ENCODE data around the gene CFAP61. TPM values are rescaled to one million over a fixed set of nuclear protein-coding genes. Genes with fewer than 3 reads are reported as not detected.
"Not testable (repeated sequence)": the region's sequence is repeated elsewhere in the genome, so short reads cannot be mapped to it uniquely, and the experiment has no call there.

CFAP61 gene
- polyA plus RNA-seq, 1 experiment = not detected

DNA sequence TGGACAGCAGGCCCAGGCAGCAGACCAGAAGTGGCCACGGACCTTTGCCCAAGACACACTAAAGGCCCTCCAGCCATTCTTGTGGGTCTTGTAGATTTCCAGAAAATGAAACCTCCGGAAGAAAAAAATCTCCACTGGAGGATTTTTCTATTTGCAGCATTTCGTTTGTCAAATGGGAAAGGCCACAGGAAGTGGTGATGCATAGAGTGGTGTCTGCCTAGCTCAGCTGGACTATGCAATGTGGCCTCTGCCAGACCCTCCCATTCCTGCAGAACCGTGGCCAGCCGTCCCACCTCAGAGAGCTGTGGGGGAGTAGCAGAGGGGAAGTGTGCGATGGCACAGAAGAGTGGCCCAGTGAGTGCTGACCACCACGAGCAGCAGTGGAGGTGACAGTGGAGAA is 291.6 kb downstream of the CFAP61 start:
- H3K27me3 ChIP-seq (ENCODE audit: control insufficient read depth, insufficient read depth, low read length) = peaks cover 3% of the 10 kb centered on the region
- CTCF ChIA-PET = no interaction called here
- DNase-seq (ENCODE audit: low read depth, low spot score) = no peak
- no peak for TF ChIP-seq CTCF (IDR thresholded peaks at IDR 0.05; ENCODE audit: low read depth, low read length)
- no peaks in the 10 kb centered on the region for H3K9me3 ChIP-seq (ENCODE audit: control insufficient read depth, insufficient read depth, low read length)
- H3K27ac ChIP-seq (ENCODE audit: low read depth, low read length) = no peak overlapping the region
- H3K4me3 ChIP-seq (ENCODE audit: low read depth, low read length) = no peak overlapping the region
- POLR2A ChIA-PET = no interaction called here

- POLR2A ChIA-PET = no interaction called here
- DNase-seq (ENCODE audit: low read depth, low spot score) = no peak
- no peak overlapping the region for H3K27ac ChIP-seq (ENCODE audit: low read depth, low read length)
- CTCF ChIA-PET = no interaction called here
- peaks cover 3% of the 10 kb centered on the region for H3K27me3 ChIP-seq (ENCODE audit: control insufficient read depth, insufficient read depth, low read length)
- H3K4me3 ChIP-seq (ENCODE audit: low read depth, low read length) = no peak overlapping the region
- TF ChIP-seq CTCF (IDR thresholded peaks at IDR 0.05; ENCODE audit: low read depth, low read length) = no peak
- H3K9me3 ChIP-seq (ENCODE audit: control insufficient read depth, insufficient read depth, low read length) = no peaks in the 10 kb centered on the region
Observed at GRCh38 chr20:20344476-20344875, 292.1 kb downstream of the CFAP61 start.

GRCh38 chr20:20353576-20353975 is 301.2 kb downstream of the CFAP61 start:
- Histone ChIP-seq H3K27ac (ENCODE audit: low read depth, low read length) (no peak overlapping the region), H3K9me3 (ENCODE audit: control insufficient read depth, insufficient read depth, low read length) (no peaks in the 10 kb centered on the region; the same call in 1 of the 2 replicates), H3K27me3 (ENCODE audit: control insufficient read depth, insufficient read depth, low read length) (no peaks in the 10 kb centered on the region), H3K4me3 (ENCODE audit: low read depth, low read length) (no peak overlapping the region)
- CTCF ChIA-PET = no interaction called here
- DNase-seq (ENCODE audit: low read depth, low spot score) = no peak
- TF ChIP-seq CTCF (IDR thresholded peaks at IDR 0.05; ENCODE audit: low read depth, low read length) = no peak
- POLR2A ChIA-PET = no interaction called here

GRCh38 chr20:20355503-20355902 is 303.2 kb downstream of the CFAP61 start:
- CTCF ChIA-PET; DNase-seq (ENCODE audit: low read depth, low spot score); H3K27ac ChIP-seq (ENCODE audit: low read depth, low read length); H3K9me3 ChIP-seq (ENCODE audit: control insufficient read depth, insufficient read depth, low read length); POLR2A ChIA-PET; H3K27me3 ChIP-seq (ENCODE audit: control insufficient read depth, insufficient read depth, low read length); H3K4me3 ChIP-seq (ENCODE audit: low read depth, low read length): not testable (repeated sequence)

DNA sequence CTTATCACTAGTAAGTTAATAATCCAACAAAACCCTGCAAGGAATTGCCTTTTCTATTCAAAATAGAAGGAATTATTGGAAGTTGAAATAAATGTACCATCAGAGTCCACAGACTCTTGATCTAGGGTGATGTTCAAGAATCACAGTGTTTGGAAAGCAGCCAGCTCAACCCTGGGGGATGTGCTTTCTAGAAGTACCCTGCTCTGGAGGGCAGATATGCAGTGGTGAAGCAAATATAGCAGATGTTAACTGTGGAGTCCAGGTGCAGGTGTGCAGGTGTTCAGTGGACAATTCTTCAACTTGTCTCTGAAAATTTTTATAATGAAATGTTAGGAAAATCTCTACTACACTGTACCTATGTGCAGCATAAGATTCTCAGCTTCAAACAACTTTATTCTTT is 306.5 kb downstream of the CFAP61 start:
- ChIA-PET CTCF (interaction anchor here (0.7 to 2.7 kb wide), 7 partner anchors 17 to 275 kb away, joined by 3 to 22 read pairs (median 3); no protein-coding TSS in a partner anchor), POLR2A (no interaction called here)

More for the DNA sequence above, 306.5 kb downstream of the CFAP61 start:
- peaks cover under 1% of the 10 kb centered on the region for H3K9me3 ChIP-seq (ENCODE audit: control insufficient read depth, insufficient read depth, low read length)
- no peak overlapping the region for H3K27ac ChIP-seq (ENCODE audit: low read depth, low read length)
- peaks cover 30% of the 10 kb centered on the region for H3K27me3 ChIP-seq (ENCODE audit: control insufficient read depth, insufficient read depth, low read length)
- no peak overlapping the region for H3K4me3 ChIP-seq (ENCODE audit: low read depth, low read length)
- TF ChIP-seq CTCF (IDR thresholded peaks at IDR 0.05; ENCODE audit: low read depth, low read length) = no peak
- no peak for DNase-seq (ENCODE audit: low read depth, low spot score)

Measured in AG04450 (cell line).